Measurements from ENCODE around the gene ING3. TPM values are rescaled to one million over a fixed set of nuclear protein-coding genes. Genes with fewer than 3 reads are reported as not detected.
A peak's percentile ranks its signal among the peaks of the same experiment; 100 is the strongest.

ING3 gene, protein sequence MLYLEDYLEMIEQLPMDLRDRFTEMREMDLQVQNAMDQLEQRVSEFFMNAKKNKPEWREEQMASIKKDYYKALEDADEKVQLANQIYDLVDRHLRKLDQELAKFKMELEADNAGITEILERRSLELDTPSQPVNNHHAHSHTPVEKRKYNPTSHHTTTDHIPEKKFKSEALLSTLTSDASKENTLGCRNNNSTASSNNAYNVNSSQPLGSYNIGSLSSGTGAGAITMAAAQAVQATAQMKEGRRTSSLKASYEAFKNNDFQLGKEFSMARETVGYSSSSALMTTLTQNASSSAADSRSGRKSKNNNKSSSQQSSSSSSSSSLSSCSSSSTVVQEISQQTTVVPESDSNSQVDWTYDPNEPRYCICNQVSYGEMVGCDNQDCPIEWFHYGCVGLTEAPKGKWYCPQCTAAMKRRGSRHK
- 4.4 and 8.4 TPM in 2 replicates for polyA plus RNA-seq (2011; rRNA removed)
- 3.1 and 6.5 TPM in 2 replicates for polyA minus RNA-seq (2011; rRNA and poly(A)+ RNA removed)

GRCh38 chr7:120950539-120951308 is at the start of gene ING3:
Gene ING3, plus strand, starts transcription at chr7:120950777. Its CDS starts 120 bp downstream, at chr7:120950897.
- TF ChIP-seq CTCF (IDR thresholded peaks at IDR 0.05; ENCODE audit: insufficient read depth, low read depth, low read length) = no peak
- peak within 1 kb of the TSS; percentile 51 for H3K4me3 ChIP-seq (ENCODE audit: low read depth, low read length)
- H3K36me3 ChIP-seq (ENCODE audit: control insufficient read depth, insufficient read depth, low read length) = no peaks in the 10 kb centered on the region
- CTCF ChIA-PET = interaction anchor here (1.0 to 1.2 kb wide), 5 partner anchors 31 to 145 kb away, joined by 3 read pairs; no protein-coding TSS in a partner anchor
- DNase-seq (ENCODE audit: low read depth) = peak; percentile 87
- POLR2A ChIA-PET = interaction anchor here (0.6 kb wide), 6 partner anchors 11 to 609 kb away, joined by 5 to 10 read pairs (median 8); no protein-coding TSS in a partner anchor
- H3K27me3 ChIP-seq (ENCODE audit: control insufficient read depth, insufficient read depth, low read length) = peaks cover 1% of the 10 kb centered on the region; the same call in 1 of the 2 replicates

DNA sequence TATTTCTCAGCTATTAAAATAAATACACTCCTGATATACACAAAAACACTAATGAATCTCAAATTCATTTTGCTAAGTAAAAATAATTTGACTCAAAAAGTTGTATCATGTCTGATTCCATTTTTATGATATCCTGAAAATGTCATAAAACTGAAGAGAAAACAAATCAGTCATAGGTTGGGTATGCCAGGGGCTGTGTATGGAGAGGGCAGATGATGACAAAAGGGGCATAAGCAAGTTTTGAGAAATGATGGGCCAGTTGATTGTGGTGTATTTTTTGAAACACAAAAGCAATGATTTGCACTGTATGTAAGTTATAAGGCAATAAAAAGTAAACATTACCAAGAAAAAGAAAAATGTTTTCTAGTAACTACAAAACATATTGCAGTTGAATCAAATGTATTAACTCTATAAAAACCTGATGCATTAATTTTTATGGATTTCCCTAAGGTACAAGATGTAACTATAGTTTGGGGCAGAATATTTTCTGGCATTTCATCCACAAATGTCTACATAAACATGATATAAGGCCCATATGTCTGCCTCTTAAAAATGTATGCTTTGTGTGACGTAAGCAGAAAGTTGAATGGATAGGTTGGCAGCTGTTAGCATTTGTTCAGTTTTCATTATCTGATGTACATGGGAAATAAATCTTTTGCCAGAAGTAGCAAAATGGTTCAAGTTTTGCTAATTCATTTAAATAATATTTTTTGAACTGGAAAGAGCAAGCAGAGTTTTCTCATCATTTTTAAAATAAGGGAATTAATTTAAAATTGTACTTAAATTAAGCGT is 35.1 kb upstream of the ING3 start:
- Histone ChIP-seq H3K4me3 (ENCODE audit: low read depth, low read length) (no peak overlapping the region), H3K36me3 (ENCODE audit: control insufficient read depth, insufficient read depth, low read length) (no peaks in the 10 kb centered on the region), H3K27me3 (ENCODE audit: control insufficient read depth, insufficient read depth, low read length) (no peaks in the 10 kb centered on the region)
- POLR2A ChIA-PET = no interaction called here
- DNase-seq (ENCODE audit: low read depth) = no peak
- TF ChIP-seq CTCF (IDR thresholded peaks at IDR 0.05; ENCODE audit: insufficient read depth, low read depth, low read length) = no peak
- CTCF ChIA-PET = no interaction called here

DNA sequence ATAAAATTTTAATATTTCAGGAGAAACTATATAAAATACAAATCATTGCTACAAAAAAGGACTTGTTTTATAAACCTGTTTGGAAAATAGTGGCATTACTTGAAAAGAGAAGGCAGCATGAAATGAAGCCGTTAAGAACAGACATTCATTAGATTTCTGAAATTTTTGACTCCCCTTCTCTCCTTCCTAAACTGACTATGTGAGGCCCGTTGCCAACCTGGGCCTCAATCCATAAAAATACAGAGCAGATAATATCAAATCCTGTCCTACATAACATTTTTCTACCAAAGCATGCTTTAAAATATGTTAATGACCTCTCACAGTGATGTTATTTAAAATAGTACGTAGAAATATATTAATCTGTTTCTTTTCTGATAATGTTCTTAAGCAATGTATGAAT is 34.5 kb upstream of the ING3 start:
- POLR2A ChIA-PET = no interaction called here
- CTCF ChIA-PET = no interaction called here
- TF ChIP-seq CTCF (IDR thresholded peaks at IDR 0.05; ENCODE audit: insufficient read depth, low read depth, low read length) = no peak
- Histone ChIP-seq H3K36me3 (ENCODE audit: control insufficient read depth, insufficient read depth, low read length) (no peaks in the 10 kb centered on the region), H3K4me3 (ENCODE audit: low read depth, low read length) (no peak overlapping the region), H3K27me3 (ENCODE audit: control insufficient read depth, insufficient read depth, low read length) (no peaks in the 10 kb centered on the region)
- DNase-seq (ENCODE audit: low read depth) = no peak

- Histone ChIP-seq H3K4me3 (ENCODE audit: low read depth, low read length) (no peak overlapping the region), H3K36me3 (ENCODE audit: control insufficient read depth, insufficient read depth, low read length) (no peaks in the 10 kb centered on the region), H3K27me3 (ENCODE audit: control insufficient read depth, insufficient read depth, low read length) (no peaks in the 10 kb centered on the region)
- no peak for TF ChIP-seq CTCF (IDR thresholded peaks at IDR 0.05; ENCODE audit: insufficient read depth, low read depth, low read length)
- no peak for DNase-seq (ENCODE audit: low read depth)
- POLR2A ChIA-PET = no interaction called here
- CTCF ChIA-PET = interaction anchor here (0.6 kb wide), 1 partner anchor 1429 kb away, joined by 3 read pairs; no protein-coding TSS in a partner anchor
Measured at GRCh38 chr7:120916538-120916937, 34.0 kb upstream of the ING3 start.
